Right renal pelvis (tissue), 4 donors: ENCODE results near the gene OR52B4. TPM values are rescaled to one million over a fixed set of nuclear protein-coding genes. Genes with fewer than 3 reads are reported as not detected.
"Not testable (repeated sequence)": the region's sequence is repeated elsewhere in the genome, so short reads cannot be mapped to it uniquely, and the experiment has no call there.

Source experiments
- DNase-seq, 4 donors: peaks; one replicate each; pipeline ENCODE4 v3.0.0-alpha.2; 2013; ENCODE audit warnings: low read depth in 4 of 4, low spot score in 3 of 4, missing footprints in 1 of 4
- polyA plus RNA-seq, 4 donors: library from polyadenylated mRNA; unstranded; fragments of 120-200 nt; gene quantifications; one replicate each; pipeline ENCODE4 v1.2.1, GENCODE V29; 2013; ENCODE audit not compliant: insufficient read length in 4 of 4

The OR52B4 gene
- polyA plus RNA-seq, result not detected

DNA sequence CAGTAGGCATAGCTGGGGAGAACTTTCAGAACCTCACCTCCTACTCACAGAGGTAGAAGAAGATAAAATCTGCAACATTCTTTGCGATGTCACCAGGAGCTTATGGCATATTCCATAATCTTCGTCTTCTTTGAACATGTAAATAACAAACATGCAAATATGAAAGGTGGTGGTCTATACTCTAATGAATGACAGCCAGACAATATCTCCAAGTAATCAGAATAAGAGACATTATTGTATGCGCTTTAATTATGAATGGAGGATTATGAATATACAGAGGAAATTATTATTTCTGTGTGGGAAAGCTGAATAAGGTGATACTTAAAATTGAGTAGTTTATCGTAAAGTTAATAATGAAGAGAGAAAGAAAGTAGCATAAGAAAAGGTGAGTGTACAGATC lies at the start of gene OR52B4:
TSS of gene OR52B4 (minus strand) at position 101 of the 400 bp plus-strand sequence. CDS start at position 10, 91 bp downstream.
- no peak for DNase-seq

DNA sequence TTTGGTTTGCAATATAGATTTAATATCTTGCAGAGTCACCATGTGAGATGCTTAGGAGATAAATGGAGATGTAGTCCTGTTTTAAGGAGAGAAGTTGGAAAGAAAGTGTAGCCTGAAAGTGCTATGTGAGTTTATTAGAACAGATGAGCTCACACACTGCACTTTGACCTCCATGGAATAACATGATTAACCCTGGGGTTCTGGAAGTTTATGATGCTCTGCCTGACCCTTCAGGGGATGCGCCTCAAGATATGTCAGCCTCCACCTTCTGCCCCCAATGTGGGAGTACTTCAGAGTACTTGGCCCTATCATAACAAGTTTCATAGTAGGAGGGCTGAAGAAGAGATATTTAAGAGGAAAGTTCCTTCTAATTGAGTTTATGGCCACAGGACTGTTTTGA lies 48.6 kb upstream of the OR52B4 start:
- no peak for DNase-seq

DNA sequence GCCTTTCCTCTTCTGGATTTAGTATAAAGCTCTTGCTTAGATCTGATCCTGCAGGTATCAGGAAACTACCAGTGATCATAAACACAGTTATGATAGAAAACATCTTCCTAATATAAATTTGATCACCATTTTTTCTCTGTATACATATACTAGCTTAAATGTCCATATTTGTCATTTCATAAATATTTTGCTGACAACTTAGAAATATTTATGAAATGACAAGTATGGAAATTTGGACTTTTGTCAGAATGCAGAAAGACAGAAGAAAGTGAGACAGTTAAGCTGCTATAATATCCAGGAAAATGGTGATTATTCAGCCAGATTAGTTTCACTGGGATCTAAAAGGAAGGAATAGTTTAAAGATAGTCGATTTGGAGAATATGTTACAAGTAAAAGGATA lies 48.1 kb upstream of the OR52B4 start:
- no peak for DNase-seq

DNA sequence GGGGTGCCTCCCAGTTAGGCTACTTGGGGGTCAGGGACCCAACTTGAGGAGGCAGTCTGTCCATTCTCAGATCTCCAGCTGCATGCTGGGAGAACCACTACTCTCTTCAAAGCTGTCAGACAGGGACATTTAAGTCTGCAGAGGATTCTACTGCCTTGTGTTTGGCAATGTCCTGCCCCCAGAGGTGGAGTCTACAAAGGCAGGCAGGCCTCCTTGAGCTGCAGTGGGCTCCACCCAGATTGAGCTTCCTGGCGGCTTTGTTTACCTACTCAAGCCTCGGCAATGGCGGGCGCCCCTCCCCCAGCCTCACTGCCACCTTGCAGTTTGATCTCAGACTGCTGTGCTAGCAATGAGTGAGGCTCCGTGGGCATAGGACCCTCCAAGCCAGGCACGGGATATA lies 38.0 kb upstream of the OR52B4 start:
- not testable (repeated sequence) for DNase-seq

DNA sequence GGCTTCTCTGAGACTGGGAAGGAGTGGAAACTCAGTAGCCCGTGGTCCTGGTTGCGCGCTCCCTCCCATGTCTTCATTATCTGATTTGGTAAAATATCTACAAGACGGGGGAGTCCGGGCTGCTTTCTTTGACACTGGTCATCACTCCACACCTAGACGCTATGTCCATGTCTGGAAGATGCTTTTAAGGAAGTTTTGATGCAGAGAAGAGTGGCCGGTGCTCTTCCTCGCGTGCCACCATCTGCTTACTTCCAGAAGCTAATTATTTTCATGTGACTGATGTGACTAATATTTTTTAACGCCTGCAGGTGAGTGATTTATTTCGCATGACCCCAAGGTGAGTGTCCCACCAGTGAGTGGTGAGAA lies 25.7 kb upstream of the OR52B4 start:
- DNase-seq, result no peak

DNA sequence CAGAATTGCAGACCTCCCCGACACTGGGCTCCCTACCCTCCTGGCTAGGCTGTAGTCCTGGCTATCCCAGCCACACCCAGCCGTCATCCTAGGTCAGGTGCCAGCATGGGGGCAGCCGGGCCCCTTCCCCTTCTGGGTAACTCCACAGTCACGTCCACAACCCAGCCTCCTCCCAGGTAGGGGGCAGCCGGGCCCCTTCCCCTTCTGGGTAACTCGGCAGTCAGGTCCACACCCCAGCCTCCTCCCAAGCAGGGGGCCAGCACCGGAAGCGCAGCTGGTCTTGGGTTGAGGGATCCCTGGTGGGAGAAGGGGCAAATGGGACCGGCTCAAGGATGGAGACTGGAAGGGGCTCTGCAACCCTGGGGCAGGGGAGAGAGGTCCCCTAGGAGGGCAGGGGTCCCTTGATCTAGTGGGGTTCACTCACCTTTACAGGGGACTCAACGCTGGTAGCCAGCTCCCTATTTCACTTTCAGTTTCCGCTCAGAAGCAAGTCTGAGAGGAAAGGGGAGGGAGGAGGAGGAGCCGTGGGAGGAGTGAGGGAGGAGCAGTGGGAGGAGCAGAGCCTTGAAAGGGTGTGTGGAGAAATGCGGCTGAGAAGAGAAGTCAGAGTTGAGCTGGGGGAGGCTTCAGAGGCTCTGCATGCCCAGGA lies 25.1 kb upstream of the OR52B4 start, which contains the start of gene TRIM21:
TSS of gene TRIM21 (minus strand) at position 494 of the 649 bp plus-strand sequence. CDS start 3,293 bp downstream, outside the sequence.
- peak; percentile 72 to 80 (median 74) for DNase-seq

DNA sequence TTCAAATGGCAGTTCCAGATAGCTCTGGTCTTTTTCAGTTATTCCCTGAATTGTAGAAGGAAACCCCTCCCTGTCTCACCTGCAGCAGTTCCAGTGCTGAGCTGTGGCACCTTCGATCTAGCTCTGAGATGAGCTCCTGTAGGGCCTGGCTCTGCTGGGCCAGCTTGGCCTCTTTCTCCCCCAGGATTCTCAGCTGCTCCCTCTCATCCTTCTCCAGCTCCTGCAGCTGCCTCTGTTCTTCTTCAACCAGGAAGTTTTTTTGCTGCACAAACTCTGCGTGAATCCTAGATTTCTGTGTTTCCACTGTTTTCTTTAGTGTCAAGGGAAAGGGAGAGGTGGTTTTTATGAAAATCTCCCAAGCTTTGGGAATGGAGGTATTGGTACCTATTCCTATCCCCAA lies 20.0 kb upstream of the OR52B4 start:
- no peak for DNase-seq

DNA sequence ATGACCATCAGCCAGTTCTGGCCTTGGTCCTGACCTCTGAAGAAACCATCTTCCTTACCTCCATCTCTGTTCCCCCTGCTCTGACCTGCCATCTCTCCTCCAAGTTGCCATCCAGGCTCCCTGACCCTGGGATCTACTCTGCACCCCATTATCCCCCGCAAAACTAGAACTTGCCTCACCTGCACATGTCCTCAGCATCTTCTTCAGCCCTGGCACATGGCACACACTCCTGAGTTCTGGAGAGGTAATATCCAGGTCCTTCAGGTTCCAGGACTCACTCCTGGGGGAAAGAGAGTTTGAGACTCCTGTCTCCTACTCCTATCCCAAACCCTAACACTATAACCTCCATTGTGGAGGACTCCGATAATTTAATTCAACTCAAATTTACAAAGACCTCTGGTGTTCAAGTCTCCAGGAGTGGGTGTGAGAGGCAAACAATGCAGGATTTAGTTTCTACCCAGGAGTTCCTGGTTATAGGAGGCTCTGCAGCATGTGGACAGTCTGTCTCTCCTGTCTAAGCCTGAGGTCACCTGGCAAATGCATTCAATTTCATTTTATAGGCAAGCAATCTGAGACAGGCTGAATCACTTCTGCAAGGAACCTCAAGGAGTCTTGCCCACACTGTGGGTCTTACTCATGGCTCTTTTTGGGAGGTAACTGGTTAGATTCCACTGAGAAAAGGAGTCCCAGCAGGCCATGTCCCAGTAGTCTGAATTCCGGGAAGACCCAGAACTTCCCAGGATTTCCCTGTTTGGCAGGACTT lies 18.0 kb upstream of the OR52B4 start:
- DNase-seq, result no peak

DNA sequence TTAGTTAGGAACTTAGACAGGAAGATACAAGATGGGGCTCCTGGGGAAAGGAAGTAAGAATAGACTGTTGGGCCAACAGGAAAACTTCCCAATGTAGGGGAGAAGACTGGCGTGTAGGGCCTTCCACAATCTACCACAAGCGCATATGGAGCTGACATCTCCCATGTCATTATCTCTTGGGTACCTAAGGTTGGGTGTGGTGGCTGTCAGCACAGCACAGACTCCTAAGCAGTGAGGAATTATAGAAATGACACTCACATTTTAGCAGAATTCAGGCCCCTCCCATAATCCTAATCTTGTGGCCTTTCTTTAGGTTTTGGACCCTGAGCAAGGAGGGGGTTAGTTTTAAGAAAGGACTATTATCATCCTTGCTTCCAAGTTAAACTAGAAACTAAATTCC lies 13.7 kb upstream of the OR52B4 start:
- DNase-seq, result no peak

DNA sequence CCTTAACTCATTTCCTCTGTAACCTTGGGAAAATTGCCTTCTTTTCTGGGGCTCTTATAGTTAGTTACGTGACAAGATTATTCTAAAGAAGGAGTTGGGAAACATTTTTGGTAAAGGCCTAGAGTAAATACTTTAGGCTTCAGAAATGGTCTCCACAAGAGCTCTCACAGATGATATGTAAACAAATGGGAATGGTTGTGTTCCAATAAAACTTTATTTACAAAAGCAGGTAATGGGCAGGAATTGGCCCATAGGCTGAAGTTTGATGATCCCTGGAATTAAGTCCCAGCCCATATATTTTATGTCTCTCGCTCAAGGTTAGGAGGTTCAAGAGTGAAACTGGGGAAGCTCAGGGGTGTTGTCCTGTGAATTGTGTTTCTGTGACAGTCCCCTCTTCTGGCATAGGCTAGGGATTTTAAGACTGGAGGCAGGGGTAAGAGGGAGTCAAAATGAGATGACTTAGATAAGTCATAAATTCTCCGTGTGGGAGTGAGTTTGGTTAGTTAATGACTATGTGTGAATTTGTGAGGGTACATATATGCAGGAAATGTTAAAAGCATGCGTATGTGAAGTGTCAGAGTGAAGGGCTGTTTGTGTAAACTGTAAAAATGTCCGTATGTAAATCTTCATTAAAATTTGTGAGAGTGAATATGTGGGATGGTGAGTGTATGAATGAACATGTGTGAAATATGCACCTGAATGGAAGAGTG lies 7.4 kb upstream of the OR52B4 start:
- no peak for DNase-seq

DNA sequence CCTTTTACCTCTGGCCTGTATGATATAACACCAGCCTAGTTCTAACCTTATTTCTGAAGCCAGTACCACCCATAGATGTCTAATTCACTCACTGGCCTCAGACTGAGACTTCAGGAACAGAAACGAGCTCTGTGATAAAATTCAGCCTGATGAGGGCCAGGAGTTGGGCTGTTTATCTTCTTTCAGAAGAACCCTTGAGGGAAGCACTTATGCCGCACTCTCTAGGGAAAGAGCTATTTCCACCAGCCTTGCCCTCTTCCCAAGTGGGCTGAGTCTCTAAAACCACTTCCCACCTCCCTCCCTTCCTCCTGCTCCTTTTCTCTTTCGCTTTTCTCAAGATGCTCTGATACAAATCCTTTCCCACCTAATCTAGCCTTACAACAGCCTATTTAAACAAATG lies 2.0 kb upstream of the OR52B4 start:
- DNase-seq, result no peak

DNA sequence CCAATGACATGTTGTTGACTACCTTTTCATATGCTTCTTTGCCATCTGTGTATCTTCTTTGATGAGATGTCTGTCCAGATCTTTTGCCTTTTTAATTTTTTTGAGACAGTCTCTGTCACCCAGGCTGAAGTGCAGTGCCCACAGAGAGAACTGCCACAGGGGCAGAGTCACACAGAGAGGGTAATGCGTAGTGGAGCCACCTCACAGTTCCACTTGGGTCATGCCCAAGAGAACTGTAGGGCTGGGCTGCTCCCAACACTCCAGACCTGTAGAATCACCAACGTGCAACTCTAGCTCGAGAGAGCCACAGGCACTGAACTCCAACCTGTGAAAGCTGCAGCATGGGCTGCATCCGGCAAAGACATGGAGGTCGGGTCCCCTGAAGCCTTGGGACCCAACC lies 20.0 kb downstream of the OR52B4 start:
- not testable (repeated sequence) for DNase-seq

DNA sequence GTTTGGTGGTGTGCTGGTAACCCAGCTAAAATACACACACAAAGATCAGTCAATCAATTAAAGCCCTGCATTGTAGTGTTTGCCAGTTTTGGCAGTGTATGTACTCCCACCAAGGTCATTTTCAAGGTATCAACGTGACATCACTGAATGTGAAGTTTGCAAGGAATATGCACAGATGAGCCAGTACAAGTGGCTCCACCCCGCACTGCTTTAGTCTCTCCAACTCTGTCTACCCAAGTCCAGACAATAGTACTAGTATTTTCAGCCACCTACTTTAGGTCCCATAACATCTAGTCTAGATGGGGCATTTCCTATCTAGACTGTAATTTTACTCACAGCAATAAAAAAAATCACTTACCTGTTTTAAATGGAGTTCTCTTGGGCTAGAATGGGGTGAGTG lies 22.8 kb downstream of the OR52B4 start:
- DNase-seq, result not testable (repeated sequence)

DNA sequence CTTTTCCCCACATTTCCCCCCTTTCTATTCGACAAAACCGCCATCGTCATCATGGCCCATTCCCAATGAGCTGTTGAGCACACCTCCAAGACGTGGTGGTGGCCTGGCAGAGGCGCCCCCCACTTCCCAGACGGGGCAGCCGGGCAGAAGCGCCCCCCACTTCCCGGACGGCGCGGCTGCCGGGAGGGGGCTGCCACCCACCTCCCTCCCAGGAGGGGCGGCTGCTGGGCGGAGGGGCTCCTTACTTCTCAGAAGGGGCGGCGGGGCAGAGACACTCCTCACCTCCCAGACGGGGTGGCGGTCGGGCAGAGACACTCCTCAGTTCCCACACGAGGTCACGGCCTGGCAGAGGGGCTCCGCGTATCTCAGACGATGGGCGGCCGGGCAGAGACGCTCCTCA lies 33.8 kb downstream of the OR52B4 start:
- not testable (repeated sequence) for DNase-seq

Other genes with a start within 250 kb of the OR52B4 start
- gene TRIM21, start 25.3 kb upstream of the OR52B4 start, polyA plus RNA-seq, result 10 to 100 TPM; 18.5 to 23.2 (median 21.9) TPM
- not detected for gene OR52K2, start 80.9 kb upstream of the OR52B4 start, polyA plus RNA-seq
- under 1 TPM; 0.07 to 0.15 (median 0.11) TPM for gene OR52K1, start 114.3 kb upstream of the OR52B4 start, polyA plus RNA-seq
- gene OR52M1, start 176.8 kb upstream of the OR52B4 start, polyA plus RNA-seq, result not detected
- gene OR52I2, start 213.4 kb upstream of the OR52B4 start, polyA plus RNA-seq, result under 1 TPM in 1 of 4 donors, not detected in 3; 0.04 TPM
- under 1 TPM in 1 of 4 donors, not detected in 3; 0.06 TPM for gene OR52I1, start 225.7 kb upstream of the OR52B4 start, polyA plus RNA-seq
- 10 to 100 TPM; 19.1 to 22.6 (median 20.7) TPM for gene TRIM68, start 239.8 kb upstream of the OR52B4 start, polyA plus RNA-seq